Activated CD8-positive, alpha-beta T cell treated with anti-CD3 and anti-CD28 coated beads for 36 hours (primary cell): ENCODE data around the gene FAM186B. TPM values are rescaled to one million over a fixed set of nuclear protein-coding genes. Genes with fewer than 3 reads are reported as not detected.

Experiments
- ATAC-seq: fragments of 200-7000 bp; cut with Tn5 transposase; one replicate; pipeline ENCODE4 v1.10.0; 2021; ENCODE audit warnings: mild to moderate bottlenecking, moderate library complexity
- CTCF ChIA-PET: fragments of 350-600 bp; sonication (Branson Sonifier 250); formaldehyde crosslinking; loops from one replicate; lab custom pipeline; 2021; ENCODE audit warnings: antibody characterized with exemption; lab: Charles Lee
- POLR2A ChIA-PET: fragments of 350-600 bp; sonication (Branson Sonifier 250); formaldehyde crosslinking; loops from one replicate; lab custom pipeline; 2021; ENCODE audit warnings: antibody characterized with exemption; lab: Charles Lee
- DNase-seq: peaks from one replicate; pipeline ENCODE4 v3.0.0-alpha.2; 2020
- H3K27ac Mint-ChIP-seq: one replicate; pipeline ENCODE4 v1.8.0; 2021; ENCODE audit warnings: mild to moderate bottlenecking, mixed read lengths
- H3K27me3 Mint-ChIP-seq: one replicate; pipeline ENCODE4 v1.8.0; 2021; ENCODE audit warnings: mixed read lengths
- H3K36me3 Mint-ChIP-seq: one replicate; pipeline ENCODE4 v1.8.0; 2021; ENCODE audit warnings: low read depth, mixed read lengths
- H3K4me1 Mint-ChIP-seq: one replicate; pipeline ENCODE4 v1.8.0; 2021; ENCODE audit warnings: low read depth, mixed read lengths
- H3K4me3 Mint-ChIP-seq: one replicate; pipeline ENCODE4 v1.8.0; 2021; ENCODE audit warnings: mild to moderate bottlenecking, moderate library complexity, mixed read lengths
- H3K9me3 Mint-ChIP-seq: one replicate; pipeline ENCODE4 v1.8.0; 2021; ENCODE audit warnings: mixed read lengths
- intact Hi-C: fragments of 100-400 bp; cut with micrococcal nuclease; formaldehyde crosslinking; loops from one replicate; pipeline ENCODE4 v1.10.0; 2022
- total RNA-seq, 2 experiments: library from RNA; stranded (reverse); gene quantifications; one replicate each; pipeline ENCODE4 v1.2.3, GENCODE V29; 2021
- TF ChIP-seq, protein P1 (sequence below): fragments of 200-600 bp; IDR thresholded peaks from one replicate; pipeline ENCODE4 v1.8.0; 2022; ENCODE audit warnings: antibody characterized with exemption, mild to moderate bottlenecking

FAM186B gene
- total RNA-seq, 2 experiments from 2014 or later = not detected

DNA sequence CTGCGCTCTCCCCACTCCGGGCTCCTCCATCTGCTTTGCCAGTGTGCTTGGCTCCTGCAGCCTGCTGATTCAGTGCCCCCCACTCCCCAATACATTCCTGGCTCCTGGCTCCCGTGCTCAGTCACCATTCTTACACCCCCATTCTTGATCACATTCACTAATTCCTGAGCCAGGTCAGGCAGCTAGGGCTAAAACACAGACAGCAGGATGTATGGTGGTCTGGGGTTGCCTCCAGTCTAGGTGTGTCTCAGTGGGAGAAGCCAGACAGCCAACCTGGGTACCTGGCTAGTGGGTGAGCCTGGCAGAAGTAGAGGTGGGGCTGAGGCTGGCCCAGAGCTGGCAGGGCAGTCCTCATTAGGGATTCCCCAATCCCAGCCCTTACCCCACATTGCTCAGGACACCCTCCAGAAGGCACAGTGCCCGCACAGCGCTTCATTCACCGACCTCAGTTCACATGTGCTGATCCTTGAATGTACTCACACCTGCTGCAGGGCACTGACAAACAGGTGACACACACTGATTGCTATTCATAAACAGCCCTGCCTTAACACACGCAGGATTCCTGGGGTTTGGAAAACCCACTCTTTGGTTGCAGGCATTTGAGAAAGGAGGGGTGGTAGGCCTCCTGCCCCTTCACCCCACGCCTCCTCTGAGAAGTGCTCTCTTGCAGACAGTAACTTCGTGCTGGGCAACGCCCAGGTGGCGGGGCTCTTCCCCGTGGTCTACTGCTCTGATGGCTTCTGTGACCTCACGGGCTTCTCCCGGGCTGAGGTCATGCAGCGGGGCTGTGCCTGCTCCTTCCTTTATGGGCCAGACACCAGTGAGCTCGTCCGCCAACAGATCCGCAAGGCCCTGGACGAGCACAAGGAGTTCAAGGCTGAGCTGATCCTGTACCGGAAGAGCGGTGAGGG lies 65.0 kb downstream of the FAM186B start:
- peaks cover 22% of the 10 kb centered on the region for H3K27me3 Mint-ChIP-seq
- H3K27ac Mint-ChIP-seq = no peak overlapping the region
- ATAC-seq (no peak), DNase-seq (no peak)
- intact Hi-C loops = no loop called here
- ChIA-PET POLR2A (interaction anchor here (0.6 to 2.0 kb wide), 2 partner anchors 27 to 174 kb away, joined by 3 to 7 read pairs; partner anchors contain the start of gene SPATS2), CTCF (interaction anchor here (1.0 to 1.1 kb wide), 2 partner anchors 8 to 21 kb away, joined by 3 to 5 read pairs; no protein-coding TSS in a partner anchor)
- no peak overlapping the region for H3K4me3 Mint-ChIP-seq
- H3K9me3 Mint-ChIP-seq = no peaks in the 10 kb centered on the region
- TF ChIP-seq, protein P1, sequence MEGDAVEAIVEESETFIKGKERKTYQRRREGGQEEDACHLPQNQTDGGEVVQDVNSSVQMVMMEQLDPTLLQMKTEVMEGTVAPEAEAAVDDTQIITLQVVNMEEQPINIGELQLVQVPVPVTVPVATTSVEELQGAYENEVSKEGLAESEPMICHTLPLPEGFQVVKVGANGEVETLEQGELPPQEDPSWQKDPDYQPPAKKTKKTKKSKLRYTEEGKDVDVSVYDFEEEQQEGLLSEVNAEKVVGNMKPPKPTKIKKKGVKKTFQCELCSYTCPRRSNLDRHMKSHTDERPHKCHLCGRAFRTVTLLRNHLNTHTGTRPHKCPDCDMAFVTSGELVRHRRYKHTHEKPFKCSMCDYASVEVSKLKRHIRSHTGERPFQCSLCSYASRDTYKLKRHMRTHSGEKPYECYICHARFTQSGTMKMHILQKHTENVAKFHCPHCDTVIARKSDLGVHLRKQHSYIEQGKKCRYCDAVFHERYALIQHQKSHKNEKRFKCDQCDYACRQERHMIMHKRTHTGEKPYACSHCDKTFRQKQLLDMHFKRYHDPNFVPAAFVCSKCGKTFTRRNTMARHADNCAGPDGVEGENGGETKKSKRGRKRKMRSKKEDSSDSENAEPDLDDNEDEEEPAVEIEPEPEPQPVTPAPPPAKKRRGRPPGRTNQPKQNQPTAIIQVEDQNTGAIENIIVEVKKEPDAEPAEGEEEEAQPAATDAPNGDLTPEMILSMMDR = no peak
- no peaks in the 10 kb centered on the region for H3K36me3 Mint-ChIP-seq
- H3K4me1 Mint-ChIP-seq = peaks cover 19% of the 10 kb centered on the region

DNA sequence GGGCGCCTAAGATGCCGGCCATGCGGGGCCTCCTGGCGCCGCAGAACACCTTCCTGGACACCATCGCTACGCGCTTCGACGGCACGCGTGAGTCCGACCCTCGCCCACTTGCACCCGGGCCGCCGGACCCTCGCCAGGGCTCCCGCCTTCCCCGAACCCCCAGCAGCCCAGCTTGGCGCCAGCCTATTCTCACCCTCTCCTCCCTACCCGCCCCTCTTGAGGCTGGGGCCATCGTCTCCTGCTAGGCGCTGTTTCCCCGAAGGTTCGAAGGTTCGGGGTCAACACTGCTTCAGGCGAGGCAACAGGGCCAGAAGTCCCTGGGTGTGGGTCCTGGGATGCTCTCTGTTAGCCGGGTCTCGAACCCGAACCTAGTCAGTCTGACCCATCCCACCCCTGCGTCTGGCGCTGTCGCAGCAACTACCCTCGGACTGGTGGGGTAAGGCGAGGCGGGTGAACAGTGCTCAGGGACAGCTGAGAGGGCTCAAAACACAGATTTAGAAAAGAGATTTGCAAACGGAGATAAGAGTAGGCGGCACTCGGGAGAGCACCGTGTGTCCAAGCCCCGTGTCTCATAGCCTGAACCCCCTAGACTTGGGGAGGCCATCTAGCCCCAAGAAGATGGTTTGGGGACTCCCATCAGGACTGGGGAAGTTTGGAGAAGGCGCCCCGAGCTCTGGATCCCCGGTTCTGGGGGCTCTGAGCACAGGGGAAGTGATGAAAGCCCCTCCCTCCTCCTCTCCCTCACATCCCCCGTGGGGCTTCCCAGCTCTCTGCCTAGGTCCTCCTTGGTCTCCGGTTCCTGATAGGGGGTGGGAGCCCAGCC lies 65.8 kb downstream of the FAM186B start:
- CTCF ChIA-PET = interaction anchor here (1.0 to 1.1 kb wide), 2 partner anchors 9 to 22 kb away, joined by 3 to 5 read pairs; no protein-coding TSS in a partner anchor

DNA sequence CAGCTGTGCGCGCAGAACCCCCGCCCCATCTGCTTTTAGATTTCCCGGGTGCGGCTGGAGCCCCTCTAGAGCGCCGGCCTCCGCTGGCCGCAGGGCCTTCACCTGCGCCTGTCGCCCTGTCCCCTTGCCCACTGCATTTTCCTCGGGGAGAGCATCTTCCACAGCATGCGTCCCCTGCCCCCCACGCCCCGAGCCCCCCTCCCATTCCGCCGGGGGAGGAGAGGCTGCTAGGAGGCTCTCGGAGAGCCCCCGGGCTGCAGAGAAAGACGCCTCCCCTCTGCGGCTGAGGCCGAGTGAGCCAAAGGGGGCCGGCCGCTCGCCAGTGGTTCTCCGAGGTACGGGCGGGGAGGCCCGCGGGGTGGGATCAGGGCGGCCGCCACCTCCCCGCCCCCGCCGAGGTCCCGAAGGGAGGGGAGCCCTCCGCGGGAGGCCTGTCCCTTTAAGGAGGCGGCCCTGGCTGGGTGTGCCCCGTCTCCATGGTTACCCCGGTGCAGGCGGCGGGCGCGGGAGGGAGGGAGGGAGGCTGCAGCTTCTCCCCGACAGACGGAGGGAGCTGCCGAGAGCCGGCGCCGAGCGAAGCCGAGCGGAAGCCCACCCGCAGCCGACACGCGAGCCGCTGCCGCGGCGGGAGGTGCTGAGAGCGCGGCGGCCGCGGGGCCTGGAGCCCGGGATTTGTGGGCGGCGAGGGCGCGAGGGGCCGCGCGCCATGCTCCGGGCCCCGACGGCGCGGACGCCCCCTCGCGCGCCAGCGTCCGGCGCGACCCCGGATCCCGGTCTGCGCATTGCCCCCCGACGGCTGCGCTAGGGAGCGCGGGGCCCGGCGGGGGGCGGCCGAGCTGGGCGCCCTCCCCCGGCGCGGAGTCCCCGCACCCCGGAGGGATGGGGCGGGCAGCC lies 66.7 kb downstream of the FAM186B start, which contains the start of gene KCNH3:
Gene KCNH3 (plus strand): TSS at position 521 of the 894 bp plus-strand sequence. CDS start 387 bp downstream, outside the sequence.
- POLR2A ChIA-PET = interaction anchor here (0.9 to 2.0 kb wide), 5 partner anchors 12 to 172 kb away, joined by 3 to 7 read pairs (median 4); partner anchors contain the start of gene SPATS2
- Mint-ChIP-seq H3K9me3 (no peaks in the 10 kb centered on the region), H3K4me3 (peak within 1 kb of the TSS; percentile 67), H3K27me3 (peaks cover 22% of the 10 kb centered on the region), H3K4me1 (peaks cover 13% of the 10 kb centered on the region), H3K27ac (no peak within 1 kb of the TSS), H3K36me3 (no peaks in the 10 kb centered on the region)
- ATAC-seq (peak; percentile 85), DNase-seq (peak; percentile 92)
- TF ChIP-seq, protein P1 = no peak
- CTCF ChIA-PET = interaction anchor here (0.9 to 1.9 kb wide), 6 partner anchors 10 to 450 kb away, joined by 3 to 8 read pairs (median 3); no protein-coding TSS in a partner anchor
- intact Hi-C loops = no loop called here

More for the DNA sequence above, 65.8 kb downstream of the FAM186B start:
- H3K27me3 Mint-ChIP-seq = peaks cover 22% of the 10 kb centered on the region
- POLR2A ChIA-PET = interaction anchor here (0.6 to 2.0 kb wide), 4 partner anchors 11 to 215 kb away, joined by 3 to 7 read pairs (median 3); partner anchors contain the start of gene SPATS2
- peaks cover 13% of the 10 kb centered on the region for H3K4me1 Mint-ChIP-seq
- intact Hi-C loops = no loop called here
- peak overlapping the region; percentile 53 for H3K4me3 Mint-ChIP-seq
- no peaks in the 10 kb centered on the region for H3K9me3 Mint-ChIP-seq
- no peak overlapping the region for H3K27ac Mint-ChIP-seq
- TF ChIP-seq, protein P1 = no peak
- H3K36me3 Mint-ChIP-seq = no peaks in the 10 kb centered on the region
- no peak for DNase-seq
- no peak for ATAC-seq

DNA sequence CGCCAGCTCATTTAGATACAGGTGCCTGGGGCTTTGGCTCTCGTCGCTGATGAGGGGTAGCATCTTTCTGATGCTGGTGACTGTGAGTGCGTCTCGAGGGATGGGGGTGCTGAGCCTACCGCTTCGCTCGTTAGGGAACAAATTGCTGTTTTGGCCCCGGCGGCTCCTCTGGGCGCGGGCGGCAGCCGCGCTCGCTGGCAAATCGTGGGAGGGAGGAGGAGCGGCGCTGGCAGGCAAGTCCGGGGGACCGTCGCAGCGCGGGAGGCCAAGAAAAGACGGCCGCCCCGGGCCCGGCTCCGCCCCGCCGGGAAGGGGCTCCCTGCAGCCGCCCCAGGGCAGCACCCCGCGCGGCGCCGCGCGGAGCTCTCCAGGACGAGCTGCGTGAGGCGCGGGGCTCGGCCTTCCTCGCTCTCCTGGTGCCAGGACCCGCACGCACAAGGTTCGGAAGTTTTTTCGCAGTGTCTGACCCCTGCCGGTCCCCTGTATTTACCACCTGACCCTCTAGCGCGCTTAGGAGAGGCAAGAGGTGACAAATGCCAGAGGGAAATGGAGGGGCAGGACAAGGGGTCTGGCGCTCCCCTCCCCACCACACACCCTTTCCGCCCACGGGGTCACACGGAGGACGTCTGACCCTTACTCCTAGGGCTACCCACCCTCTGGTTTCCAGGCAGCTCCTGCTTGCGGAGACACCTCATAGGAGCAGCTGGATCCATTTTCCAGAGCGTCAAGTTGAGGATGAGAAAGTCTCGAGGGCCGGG lies 67.5 kb downstream of the FAM186B start:
- TF ChIP-seq, protein P1 = no peak
- Mint-ChIP-seq H3K9me3 (no peaks in the 10 kb centered on the region), H3K36me3 (no peaks in the 10 kb centered on the region), H3K27me3 (peaks cover 22% of the 10 kb centered on the region), H3K4me1 (peaks cover 9% of the 10 kb centered on the region), H3K27ac (no peak overlapping the region), H3K4me3 (peak overlapping the region; percentile 67)
- ChIA-PET CTCF (interaction anchor here (0.9 to 1.9 kb wide), 6 partner anchors 16 to 449 kb away, joined by 3 to 8 read pairs (median 3); no protein-coding TSS in a partner anchor), POLR2A (interaction anchor here (0.9 to 1.8 kb wide), 4 partner anchors 14 to 84 kb away, joined by 3 to 4 read pairs (median 4); no protein-coding TSS in a partner anchor)
- intact Hi-C loops = no loop called here
- DNase-seq (peak; percentile 49), ATAC-seq (peak; percentile 11)
